Activated CD4-positive, alpha-beta T cell treated with anti-CD3 and anti-CD28 coated beads for 1 hour (primary cell): ENCODE data around the gene RGN.
"Not testable (repeated sequence)": the region's sequence is repeated elsewhere in the genome, so short reads cannot be mapped to it uniquely, and the experiment has no call there.

Source experiments
- DNase-seq: peaks from one replicate; pipeline ENCODE4 v3.0.0-alpha.2; 2020

The RGN gene

GRCh38 chrX:47078129-47079043 is at the start of gene RGN:
Gene RGN, plus strand, starts transcription at chrX:47078443. Its CDS starts 2,702 bp downstream, at chrX:47081145.
- no peak for DNase-seq

DNA sequence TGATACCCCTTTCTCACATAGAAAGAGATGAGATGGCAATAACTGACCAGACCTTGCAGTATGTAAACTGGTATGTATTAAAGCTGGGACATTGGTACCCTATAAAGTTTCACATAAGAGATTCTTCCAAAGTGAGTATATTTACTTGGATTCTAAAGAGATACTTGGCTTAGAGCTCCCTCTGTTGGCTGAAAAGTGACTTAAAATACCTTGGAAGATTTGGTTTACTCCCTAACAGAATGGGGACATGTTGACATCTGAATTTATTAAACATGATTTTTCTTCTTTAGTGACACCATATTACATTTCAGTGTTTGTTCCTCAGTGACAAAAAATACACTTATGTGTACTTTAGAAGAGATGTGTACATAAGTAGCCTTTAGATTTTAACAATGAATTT is 47.9 kb upstream of the RGN start:
- no peak for DNase-seq

GRCh38 chrX:47047989-47048388 is 30.3 kb upstream of the RGN start:
- no peak for DNase-seq

DNA sequence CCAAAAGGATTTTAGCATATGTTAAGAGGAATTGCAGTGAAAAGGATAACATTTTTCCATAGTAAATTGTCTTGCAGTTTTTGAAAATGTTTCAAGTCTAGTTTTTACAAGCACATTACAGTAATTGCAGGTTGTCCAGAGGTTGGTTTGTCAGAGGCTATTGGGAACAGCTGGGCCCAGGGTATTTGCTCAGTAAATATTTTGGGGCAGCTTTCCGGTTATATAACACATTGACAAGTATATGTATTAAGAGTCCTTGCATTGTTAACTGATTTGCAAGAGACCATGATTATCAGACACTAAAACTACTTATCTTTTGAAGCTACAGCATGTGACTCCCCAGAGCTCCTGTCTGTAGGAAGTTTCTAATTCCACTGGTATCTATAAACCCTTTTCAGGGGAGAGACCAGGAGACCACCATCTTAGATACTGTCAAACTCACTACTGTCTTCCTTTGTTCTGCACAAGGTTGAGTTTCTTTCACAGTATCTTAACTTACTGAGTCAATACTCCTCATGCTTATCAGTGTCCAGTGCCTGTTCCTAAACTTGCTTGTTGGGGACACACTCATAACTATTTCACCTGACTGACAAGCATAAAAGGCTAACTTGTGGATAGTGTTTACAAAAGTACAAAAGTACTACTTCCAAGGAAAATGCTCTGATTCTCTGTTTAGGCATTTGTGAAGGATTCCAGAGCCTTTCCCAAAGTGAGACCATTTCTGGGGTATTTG is 18.9 kb upstream of the RGN start:
- no peak for DNase-seq

DNA sequence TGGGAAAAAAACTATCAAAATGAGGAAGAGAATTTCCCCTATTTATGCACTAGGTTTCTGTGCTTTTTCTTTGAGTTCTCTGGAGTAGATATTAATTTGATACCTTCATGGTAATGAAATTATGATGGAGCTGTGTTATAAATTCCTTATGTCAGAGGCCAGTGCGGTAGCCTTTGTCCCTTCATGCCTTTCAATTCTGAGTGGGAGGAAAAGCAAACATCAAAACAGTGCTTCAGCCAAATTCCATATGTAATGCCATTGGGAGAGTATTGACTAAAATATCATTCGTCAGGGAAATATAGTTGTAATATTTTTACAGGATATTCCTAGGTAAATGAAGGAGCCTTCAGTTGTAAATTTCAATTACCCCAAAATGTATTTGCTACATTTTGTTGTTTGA is 17.5 kb upstream of the RGN start:
- DNase-seq: no peak

DNA sequence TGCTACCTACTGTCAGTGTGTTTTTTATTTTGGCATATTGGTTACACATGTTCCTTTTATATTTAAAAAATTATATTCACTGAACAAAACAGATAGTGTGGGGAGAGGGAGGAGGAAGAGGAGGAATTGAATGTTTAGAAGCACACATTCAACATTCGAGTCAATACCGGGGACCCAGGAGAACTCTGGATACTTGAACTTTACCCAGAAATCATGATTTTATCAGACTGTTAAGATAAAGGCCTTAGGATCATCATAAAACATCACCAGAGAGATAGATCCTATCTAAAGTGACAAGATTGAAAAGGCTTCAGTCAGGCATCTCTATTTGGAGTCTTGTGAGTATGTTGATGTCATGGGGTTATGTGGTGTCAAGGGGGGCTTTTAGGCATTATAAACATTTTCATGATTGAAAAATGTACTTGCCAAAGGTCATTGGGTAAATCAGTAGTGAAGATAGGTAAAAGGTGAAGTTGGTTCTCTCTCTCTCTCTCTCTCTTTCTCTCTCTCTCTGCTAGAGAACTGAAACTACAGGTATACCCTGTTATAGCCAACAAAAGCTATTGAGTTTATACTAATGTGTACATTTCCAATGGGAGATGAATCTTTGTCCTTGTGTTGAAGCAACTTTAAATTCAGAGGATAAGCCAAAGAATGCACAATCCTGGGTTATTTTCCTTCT is 16.9 kb upstream of the RGN start:
- DNase-seq: no peak

DNA sequence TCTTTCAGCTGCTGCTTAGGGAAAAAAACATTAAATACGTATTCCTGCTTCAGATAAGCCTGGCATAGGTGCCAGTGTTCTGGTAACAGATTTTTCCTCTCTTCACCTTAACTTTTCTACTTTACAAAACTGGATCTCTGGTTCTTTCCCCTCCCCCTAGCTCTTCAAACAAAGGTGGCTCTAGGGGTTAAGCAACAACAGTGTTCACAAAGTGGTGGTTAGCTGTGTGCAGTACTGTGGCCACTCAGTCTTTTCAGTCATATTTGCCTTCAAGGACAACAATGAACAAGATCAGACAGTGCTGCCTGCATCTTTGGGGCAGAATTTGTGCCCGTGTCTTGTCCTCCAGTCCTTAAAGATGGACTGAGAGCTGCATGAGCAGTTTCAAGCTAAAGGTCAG is 15.1 kb upstream of the RGN start:
- DNase-seq: no peak

DNA sequence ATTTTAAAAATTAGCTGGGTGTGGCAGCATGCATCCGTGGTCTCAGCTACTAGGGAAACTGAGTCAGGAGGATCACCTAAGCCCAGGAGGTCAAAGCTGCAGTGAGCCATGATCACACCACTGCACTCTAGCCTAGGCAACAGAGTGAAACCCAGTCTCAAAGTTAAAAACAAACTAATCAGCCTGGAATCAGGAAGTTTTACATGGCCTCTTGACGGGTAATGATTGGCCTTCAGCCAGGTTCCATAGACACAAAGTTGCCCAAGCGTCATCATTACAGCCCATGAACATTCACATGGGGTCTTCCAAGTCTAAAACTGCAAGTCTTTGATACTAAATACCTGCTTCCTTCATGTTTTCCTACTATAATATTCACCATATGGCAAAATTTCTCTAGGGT is 10.0 kb upstream of the RGN start:
- no peak for DNase-seq

DNA sequence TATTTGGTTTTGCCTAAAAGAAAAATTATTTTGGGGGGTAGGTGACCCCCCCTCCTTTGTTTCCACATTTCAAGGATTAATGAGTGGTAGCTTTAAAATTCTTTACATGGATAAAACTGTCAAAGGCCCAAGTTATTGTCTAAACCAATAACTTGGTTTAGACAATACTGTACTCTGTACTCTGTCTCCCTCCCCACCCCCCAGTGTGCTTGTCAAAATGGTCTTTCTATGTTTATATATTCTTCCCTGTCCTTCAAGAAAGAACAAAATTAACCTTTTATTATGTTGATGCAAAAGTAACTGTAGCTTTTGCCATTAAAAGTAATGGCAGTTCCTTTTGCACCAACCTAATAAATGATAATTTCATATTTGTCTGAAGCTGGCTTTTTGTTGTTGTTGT is 9.5 kb upstream of the RGN start:
- no peak for DNase-seq

DNA sequence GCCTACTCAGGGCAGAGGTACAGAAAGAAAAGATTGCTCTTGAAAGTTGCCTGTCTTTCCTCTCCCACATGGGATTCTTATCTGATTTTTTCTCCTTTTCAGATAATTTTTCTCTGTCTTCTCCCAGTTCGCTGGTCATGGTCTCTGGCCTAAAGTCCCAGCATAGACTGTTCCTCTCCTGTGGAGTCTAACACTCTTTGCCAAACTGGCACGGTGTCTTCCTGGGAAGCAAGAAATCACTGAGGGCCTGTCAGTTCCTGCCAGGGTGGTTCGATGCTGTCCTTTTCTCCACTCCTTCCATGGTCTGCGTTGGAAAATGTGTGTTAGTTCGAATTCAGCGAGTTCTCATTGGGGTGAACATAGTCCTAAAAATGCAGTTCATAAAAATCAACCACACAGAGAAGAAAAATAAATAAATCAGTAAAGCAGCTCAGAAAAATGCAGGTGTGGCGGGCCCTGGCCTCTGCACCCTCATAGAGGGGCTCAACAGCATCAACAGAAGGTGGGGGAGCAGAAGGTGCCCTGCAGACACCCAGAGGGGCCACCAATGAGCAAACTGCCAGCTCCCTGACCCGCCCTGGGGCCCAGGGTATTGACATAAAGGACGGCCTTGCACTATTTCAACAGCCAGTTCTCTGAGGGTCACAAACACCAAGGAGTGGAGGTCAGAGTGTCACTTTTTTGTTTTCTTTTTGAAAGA is 2.1 kb downstream of the RGN start:
- no peak for DNase-seq

DNA sequence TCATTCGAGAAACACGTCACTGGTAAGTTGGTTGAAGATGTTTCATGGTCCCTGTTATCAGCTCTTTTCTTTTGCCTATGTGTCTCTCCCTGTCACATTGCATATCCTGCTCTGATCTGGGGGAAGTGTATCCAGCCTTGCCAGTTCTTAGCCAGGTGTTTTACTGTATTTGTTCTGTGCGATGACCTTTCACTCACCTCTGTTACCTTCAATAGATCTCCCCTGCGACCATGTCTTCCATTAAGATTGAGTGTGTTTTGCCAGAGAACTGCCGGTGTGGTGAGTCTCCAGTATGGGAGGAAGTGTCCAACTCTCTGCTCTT is 2.6 kb downstream of the RGN start:
- no peak for DNase-seq

DNA sequence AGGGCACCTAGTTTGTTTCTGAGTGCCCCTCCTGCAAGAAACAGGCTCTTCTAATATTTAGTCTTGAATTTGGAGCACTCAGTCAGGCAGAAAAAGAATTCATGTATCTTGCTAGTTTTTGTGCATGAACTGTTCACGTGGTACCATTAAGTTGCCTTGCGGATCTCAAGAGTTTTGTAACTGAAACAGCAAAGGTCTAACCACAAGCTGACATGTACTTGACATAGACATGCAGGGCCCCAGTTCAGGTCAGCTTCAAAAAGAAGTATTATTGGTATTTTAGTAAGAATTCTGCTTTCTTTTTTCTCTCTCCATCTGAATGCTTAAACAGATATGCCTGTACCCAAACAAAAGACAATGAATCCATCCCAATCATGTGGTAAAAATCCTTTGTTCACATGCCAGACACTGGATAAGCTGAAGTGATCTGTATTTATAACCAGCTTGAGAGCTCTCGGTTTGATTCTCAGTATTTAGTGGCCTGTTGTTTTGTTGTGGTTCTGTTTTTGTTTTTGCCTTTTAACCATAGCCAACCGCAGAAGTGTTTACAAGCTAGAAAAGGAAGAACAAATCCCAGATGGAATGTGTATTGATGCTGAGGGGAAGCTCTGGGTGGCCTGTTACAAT is 13.0 kb downstream of the RGN start:
- no peak for DNase-seq

- DNase-seq: no peak
Measured at GRCh38 chrX:47093248-47093647, 15.0 kb downstream of the RGN start.

GRCh38 chrX:47093860-47094259 is 15.6 kb downstream of the RGN start:
- DNase-seq: no peak

- DNase-seq: no peak
Measured at GRCh38 chrX:47097018-47097417, 18.8 kb downstream of the RGN start.

DNA sequence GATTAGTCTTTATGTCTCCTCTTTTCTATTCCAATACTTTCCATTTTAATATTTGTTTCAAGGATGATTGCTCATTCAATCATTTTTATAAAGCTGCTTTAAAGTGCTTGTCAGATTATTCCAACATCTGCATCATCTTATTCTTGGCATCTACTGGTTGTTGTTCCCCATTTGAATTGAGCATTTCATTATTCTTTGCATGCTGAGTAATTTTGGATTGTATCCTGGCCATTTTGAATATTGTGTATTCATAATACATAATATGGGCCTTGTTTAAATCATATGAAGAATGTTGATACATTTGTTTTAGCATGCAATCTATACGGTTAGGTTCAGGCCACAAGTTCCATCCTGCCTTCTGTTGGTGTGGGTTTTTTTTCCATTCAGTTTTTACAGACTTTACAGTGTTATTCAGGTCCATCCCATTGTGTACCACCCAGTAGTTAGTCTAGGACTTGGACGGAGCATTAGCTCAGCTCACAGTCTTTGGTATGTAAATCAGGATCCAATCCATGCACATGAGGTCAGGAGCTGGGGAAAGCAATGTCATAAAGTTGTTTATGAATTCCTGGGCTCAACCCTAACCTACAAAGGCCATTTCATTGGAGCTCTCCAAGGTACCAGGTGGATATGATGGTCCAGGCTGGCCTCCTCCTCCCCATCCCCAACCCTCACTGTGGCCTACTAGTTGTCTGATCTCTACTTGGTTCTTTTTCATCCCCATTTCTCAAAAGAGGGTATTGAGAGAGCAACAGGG is 20.3 kb downstream of the RGN start:
- DNase-seq: no peak

GRCh38 chrX:47101206-47101605 is 23.0 kb downstream of the RGN start:
- no peak for DNase-seq

DNA sequence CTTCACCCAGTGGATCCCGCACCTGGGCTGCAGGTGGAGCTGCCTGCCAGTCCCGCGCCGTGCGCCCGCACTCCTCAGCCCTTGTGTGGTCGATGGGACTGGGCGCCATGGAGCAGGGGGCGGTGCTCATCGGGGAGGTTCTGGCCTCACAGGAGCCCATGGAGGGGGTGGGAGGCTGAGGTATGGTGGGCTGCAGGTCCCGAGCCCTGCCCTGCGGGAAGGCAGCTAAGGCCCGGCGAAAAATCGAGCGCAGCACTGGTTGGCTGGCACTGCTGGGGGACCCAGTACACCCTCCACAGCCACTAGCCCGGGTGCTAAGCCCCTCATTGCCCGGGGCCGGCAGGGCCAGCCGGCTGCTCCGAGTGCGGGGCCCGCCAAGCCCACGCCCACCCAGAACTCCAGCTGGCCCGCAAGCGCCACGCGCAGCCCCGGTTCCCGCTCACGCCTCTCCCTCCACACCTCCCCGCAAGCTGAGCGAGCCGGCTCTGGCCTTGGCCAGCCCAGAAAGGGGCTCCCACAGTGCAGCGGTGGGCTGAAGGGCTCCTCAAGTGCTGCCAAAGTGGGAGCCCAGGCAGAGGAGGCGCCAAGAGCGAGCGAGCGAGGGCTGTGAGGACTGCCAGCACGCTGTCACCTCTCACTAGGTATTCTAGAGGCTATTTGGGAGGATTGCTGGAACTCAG is 32.8 kb downstream of the RGN start:
- DNase-seq: not testable (repeated sequence)

- no peak for DNase-seq
Measured at GRCh38 chrX:47112316-47112954, 34.2 kb downstream of the RGN start.

GRCh38 chrX:47116551-47117110 is 38.4 kb downstream of the RGN start:
- DNase-seq: not testable (repeated sequence)
